Pancreas (tissue), 10 donors: Measurements from ENCODE around the gene C14orf119. TPM values are rescaled to one million over a fixed set of nuclear protein-coding genes. Genes with fewer than 3 reads are reported as not detected.

Source experiments
- ATAC-seq, 4 donors: fragments of 200-7000 bp; cut with Tn5 transposase; one replicate each; pipeline versions ENCODE4 v1.8.0 to v1.9.1; 2020; ENCODE audit warnings: mild to moderate bottlenecking in 4 of 4, moderate library complexity in 4 of 4
- DNase-seq, 6 donors: peaks; one replicate each; pipeline ENCODE4 v3.0.0-alpha.2; 2020
- FAIRE-seq: peaks from 2 replicates; lab custom pipeline; 2012; peaks lifted over from hg19 to GRCh38; lab: Jason Lieb, UNC
- H3K27ac ChIP-seq, 4 donors: fragments of 200-600 bp; sonication (generic); 1 replicate in 3 of 4; 2 replicates in 1 of 4; pipeline versions ENCODE4 v1.5.0 to v1.8.0; 2020
- H3K27me3 ChIP-seq, 4 donors: fragments of 200-600 bp; one replicate each; pipeline ENCODE4 v1.8.0; 2021
- H3K36me3 ChIP-seq, 3 donors: fragments of 200-600 bp; sonication (generic) in 1 of 3; one replicate each; pipeline versions ENCODE4 v1.5.0 to v1.8.0; 2020 to 2021
- H3K4me1 ChIP-seq, 3 donors: fragments of 200-600 bp; one replicate each; pipeline ENCODE4 v1.8.0; 2021
- H3K4me3 ChIP-seq, 4 donors: fragments of 200-600 bp; sonication (generic) in 2 of 4; one replicate each; pipeline versions ENCODE4 v1.5.0 to v1.8.0; 2020 to 2021
- H3K9me3 ChIP-seq, 4 donors: fragments of 200-600 bp; one replicate each; pipeline ENCODE4 v1.8.0; 2021
- CTCF ChIP-seq, 4 donors: fragments of 200-600 bp; sonication (generic) in 3 of 4; IDR thresholded peaks; one replicate each; pipeline versions ENCODE4 v1.5.0 to v1.8.0; 2021; ENCODE audit warnings: antibody characterized with exemption in 4 of 4
- WGBS, 2 donors: extraction: QIAGEN DNeasy Blood & Tissue Kit; methylation state at CpG; one replicate each; pipeline ENCODE4 v1.1.7; 2013; 5-methylcytosine and 5-hydroxymethylcytosine counted together
- intact Hi-C, 3 donors: fragments of 100-400 bp; cut with DNase I; formaldehyde crosslinking; loops; one replicate each; pipeline versions ENCODE4 v1.11.1 to v1.14.2; 2022
- polyA plus RNA-seq, 2 donors: library from polyadenylated mRNA; stranded (reverse); fragments of 200-250 nt; gene quantifications; one replicate each; pipeline ENCODE4 v1.2.3, GENCODE V29; 2013
- total RNA-seq, 6 donors: library from RNA; stranded (reverse); fragmentation: NEBNext Ultra II Directional in 4 of 6; extraction: Animal tissue kit (Norgen Biotek cat#: 25700) in 4 of 6; gene quantifications; one replicate each; pipeline versions ENCODE4 v1.2.1 to v1.2.4, GENCODE V29; 2021 to 2023
- donor health status: healthy with polysubstance abuse.
- donor health status: DM: no; HTN: no; CAD: no; lungs with moderate emphysema.
- donor health status: DM: no; HTN: no; CAD: no.
- donor health status: control.
- donor health status: control.
- donor health status: Bipolar disorder and iron deficiency.
- donor health status: DM: yes; HTN: yes; CAD: no.
- donor health status: DM: no; HTN: no; CAD: no.
- donor health status: DM: no; HTN: no; CAD: no.
- donor health status: DM: yes; HTN: yes; CAD: no.

C14orf119 gene
- total and polyA plus RNA-seq, 8 donors: 7.5 to 22.7 (median 13.6) TPM

- no peaks in the 10 kb centered on the region for H3K4me1 ChIP-seq
- intact Hi-C loops: loop anchor here in 1 of 3 donors (5.0 kb wide), 1 partner anchor 45 kb away; no protein-coding TSS in a partner anchor
- H3K27me3 ChIP-seq: no peaks in the 10 kb centered on the region
- H3K27ac ChIP-seq: no peak overlapping the region
- 42 to 50% methylated on average over 12 of the region's 12 CpGs for WGBS, 2 donors
- TF ChIP-seq CTCF (IDR thresholded peaks at IDR 0.05): no peak
- ATAC-seq (peak in 1 of 4 donors; percentile 3), FAIRE-seq (no peak), DNase-seq (no peak)
- no peaks in the 10 kb centered on the region for H3K36me3 ChIP-seq
- no peak overlapping the region for H3K4me3 ChIP-seq
- no peaks in the 10 kb centered on the region for H3K9me3 ChIP-seq
Observed at GRCh38 chr14:23112359-23113178, 17.3 kb downstream of the C14orf119 start.

GRCh38 chr14:23113431-23114119, 18.3 kb downstream of the C14orf119 start:
- DNase-seq: no peak
- TF ChIP-seq CTCF (IDR thresholded peaks at IDR 0.05): no peak
- Histone ChIP-seq H3K9me3 (no peaks in the 10 kb centered on the region), H3K36me3 (no peaks in the 10 kb centered on the region), H3K27me3 (no peaks in the 10 kb centered on the region), H3K4me3 (no peak overlapping the region), H3K4me1 (no peaks in the 10 kb centered on the region), H3K27ac (no peak overlapping the region)
- peak in 2 of 4 donors; percentile 8 to 19 for ATAC-seq
- 53 to 64% methylated on average over 10 of the region's 10 CpGs for whole genome bisulfite sequencing, 2 donors
- intact Hi-C loops: loop anchor here in 1 of 3 donors (5.0 kb wide), 1 partner anchor 46 kb away; no protein-coding TSS in a partner anchor
- FAIRE-seq: no peak

- ATAC-seq (no peak), DNase-seq (no peak), FAIRE-seq (no peak)
- H3K27ac ChIP-seq: no peak overlapping the region
- no peaks in the 10 kb centered on the region for H3K36me3 ChIP-seq
- TF ChIP-seq CTCF (IDR thresholded peaks at IDR 0.05): no peak
- no peak overlapping the region for H3K4me3 ChIP-seq
- intact Hi-C loops: loop anchor here in 1 of 3 donors (5.0 kb wide), 1 partner anchor 47 kb away; no protein-coding TSS in a partner anchor
- no peaks in the 10 kb centered on the region for H3K9me3 ChIP-seq
- WGBS, 2 donors: 49 to 54% methylated on average over 5 of the region's 5 CpGs
- H3K4me1 ChIP-seq: no peaks in the 10 kb centered on the region
- H3K27me3 ChIP-seq: no peaks in the 10 kb centered on the region
Observed at GRCh38 chr14:23114120-23114458, 18.8 kb downstream of the C14orf119 start.

GRCh38 chr14:23114669-23115038, 19.3 kb downstream of the C14orf119 start:
- Histone ChIP-seq H3K36me3 (no peaks in the 10 kb centered on the region), H3K27me3 (no peaks in the 10 kb centered on the region), H3K9me3 (no peaks in the 10 kb centered on the region), H3K4me3 (no peak overlapping the region), H3K27ac (no peak overlapping the region), H3K4me1 (no peaks in the 10 kb centered on the region)
- 40 to 63% methylated on average over 4 of the region's 4 CpGs for WGBS, 2 donors
- ATAC-seq: no peak
- DNase-seq: no peak
- TF ChIP-seq CTCF (IDR thresholded peaks at IDR 0.05): no peak
- FAIRE-seq: no peak
- intact Hi-C loops: loop anchor here in 1 of 3 donors (5.0 kb wide), 2 partner anchors 47 to 73 kb away; no protein-coding TSS in a partner anchor
